Effector memory CD4-positive, alpha-beta T cell (primary cell): Measurements from ENCODE around the gene PTCH2.

Experiments
- DNase-seq, 3 donors: peaks; one replicate each; pipeline ENCODE4 v3.0.0-alpha.2; 2020
- H3K27ac ChIP-seq: 2 replicates; pipeline ENCODE4 v1.7.0; 2013; ENCODE audit warnings: mild to moderate bottlenecking, low read length, moderate library complexity; ENCODE audit not compliant: insufficient read depth, poor library complexity, severe bottlenecking
- H3K27me3 ChIP-seq: replicated peaks from 2 replicates; pipeline ENCODE4 v1.7.0; 2013; ENCODE audit warnings: mild to moderate bottlenecking, low read length; ENCODE audit not compliant: insufficient read depth, control insufficient read depth, poor library complexity, severe bottlenecking
- H3K36me3 ChIP-seq: 2 replicates; pipeline ENCODE4 v1.7.0; 2013; ENCODE audit warnings: mild to moderate bottlenecking, low read length, moderate library complexity; ENCODE audit not compliant: control insufficient read depth, insufficient read depth
- H3K4me1 ChIP-seq: 2 replicates; pipeline ENCODE4 v1.7.0; 2013; ENCODE audit warnings: low read length, mild to moderate bottlenecking; ENCODE audit not compliant: control insufficient read depth, insufficient read depth, poor library complexity, severe bottlenecking
- H3K4me3 ChIP-seq: 2 replicates; pipeline ENCODE4 v1.7.0; 2013; ENCODE audit warnings: low read length, low read depth, mild to moderate bottlenecking; ENCODE audit not compliant: insufficient read depth, poor library complexity, severe bottlenecking
- H3K9me3 ChIP-seq: 2 replicates; pipeline ENCODE4 v1.7.0; 2013; ENCODE audit warnings: mild to moderate bottlenecking, low read length, moderate library complexity; ENCODE audit not compliant: control insufficient read depth

The PTCH2 gene

GRCh38 chr1:44777969-44778635, 65.0 kb downstream of the PTCH2 start:
- H3K4me3 ChIP-seq: no peak overlapping the region
- no peak overlapping the region for H3K27ac ChIP-seq

GRCh38 chr1:44777547-44777946, 65.5 kb downstream of the PTCH2 start:
- Histone ChIP-seq H3K27me3 (no peaks in the 10 kb centered on the region), H3K36me3 (peaks cover 43% of the 10 kb centered on the region), H3K4me3 (no peak overlapping the region), H3K9me3 (no peaks in the 10 kb centered on the region), H3K27ac (peak overlapping the region; percentile 93), H3K4me1 (peaks cover 16% of the 10 kb centered on the region)
- no peak for DNase-seq

More at GRCh38 chr1:44777969-44778635, 65.0 kb downstream of the PTCH2 start:
- Histone ChIP-seq H3K9me3 (no peaks in the 10 kb centered on the region), H3K4me1 (peaks cover 16% of the 10 kb centered on the region), H3K36me3 (peaks cover 43% of the 10 kb centered on the region), H3K27me3 (no peaks in the 10 kb centered on the region)
- DNase-seq: no peak

GRCh38 chr1:44776730-44777068, 66.4 kb downstream of the PTCH2 start:
- Histone ChIP-seq H3K4me1 (peaks cover 16% of the 10 kb centered on the region), H3K9me3 (no peaks in the 10 kb centered on the region), H3K4me3 (peak overlapping the region; percentile 96), H3K36me3 (peaks cover 42% of the 10 kb centered on the region), H3K27me3 (no peaks in the 10 kb centered on the region), H3K27ac (peak overlapping the region; percentile 93)
- DNase-seq: no peak

- DNase-seq: peak in 1 of 3 donors; percentile 40
- Histone ChIP-seq H3K36me3 (peaks cover 36% of the 10 kb centered on the region), H3K27ac (peak overlapping the region; percentile 93), H3K9me3 (no peaks in the 10 kb centered on the region), H3K4me1 (peaks cover 16% of the 10 kb centered on the region), H3K27me3 (no peaks in the 10 kb centered on the region), H3K4me3 (peak overlapping the region; percentile 96)
Observed at GRCh38 chr1:44775930-44776729, 66.9 kb downstream of the PTCH2 start.

- H3K9me3 ChIP-seq: no peaks in the 10 kb centered on the region
- peak within 1 kb of the TSS; percentile 93 for H3K27ac ChIP-seq
- DNase-seq: peak; percentile 75 to 83 (median 79)
- peaks cover 16% of the 10 kb centered on the region for H3K4me1 ChIP-seq
- peaks cover 29% of the 10 kb centered on the region for H3K36me3 ChIP-seq
- peak within 1 kb of the TSS; percentile 96 for H3K4me3 ChIP-seq
- H3K27me3 ChIP-seq: no peaks in the 10 kb centered on the region
Observed at GRCh38 chr1:44775078-44775929, 67.7 kb downstream of the PTCH2 start, which contains the start of gene RPS8. Gene RPS8 (plus strand): TSS chr1:44775540. CDS start chr1:44775597, 57 bp downstream.
